HEK293T (cell line): ENCODE results near the gene ISLR.

Source experiments
- ARNT ChIP-seq: fragments of 450-650 bp; IDR thresholded peaks from 2 replicates; pipeline ENCODE4 v1.6.1; 2017; ENCODE audit warnings: mild to moderate bottlenecking
- SP1 ChIP-seq: fragments of 450-650 bp; IDR thresholded peaks from 2 replicates; pipeline ENCODE4 v1.6.1; 2017

DNA sequence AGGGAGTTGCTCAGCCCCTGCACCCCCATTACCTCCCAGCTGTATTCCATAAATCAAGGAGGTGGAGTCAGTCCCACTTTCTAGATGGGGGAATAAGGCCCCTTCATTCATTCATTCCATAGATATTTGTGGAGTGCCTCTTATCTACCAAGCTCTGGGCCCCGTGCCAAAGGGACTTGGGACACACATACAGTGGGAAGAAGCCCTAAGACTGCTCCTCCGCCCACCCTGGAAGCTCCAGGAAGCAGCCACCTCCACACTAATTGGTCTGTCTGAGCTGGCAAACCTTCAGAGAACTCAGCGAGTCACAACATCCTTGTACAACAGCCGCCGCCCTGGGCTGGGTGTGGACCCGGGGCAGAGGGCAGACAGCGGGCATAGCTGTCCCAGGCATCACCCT is 22.7 kb downstream of the ISLR start:
- TF ChIP-seq SP1: no peak
- no peak for TF ChIP-seq ARNT
